Astrocyte of the hippocampus (primary cell): ENCODE data around the gene PCCA.
"Not testable (repeated sequence)": the region's sequence is repeated elsewhere in the genome, so short reads cannot be mapped to it uniquely, and the experiment has no call there.

Source experiments
- DNase-seq: peaks from one replicate; pipeline ENCODE4 v3.0.0; 2011; ENCODE audit warnings: low read depth, low spot score

PCCA gene

GRCh38 chr13:100362781-100363180 is 273.9 kb downstream of the PCCA start:
- no peak for DNase-seq

- DNase-seq = peak; percentile 60
Measured at GRCh38 chr13:100363285-100363711, 274.4 kb downstream of the PCCA start.

- DNase-seq = peak; percentile 20
Measured at GRCh38 chr13:100363874-100364273, 275.0 kb downstream of the PCCA start.

- no peak for DNase-seq
Measured at GRCh38 chr13:100364591-100364990, 275.7 kb downstream of the PCCA start.

- no peak for DNase-seq
Measured at GRCh38 chr13:100365680-100366079, 276.8 kb downstream of the PCCA start.

- no peak for DNase-seq
Measured at GRCh38 chr13:100378533-100378932, 289.6 kb downstream of the PCCA start.

- no peak for DNase-seq
Measured at GRCh38 chr13:100381595-100382224, 292.8 kb downstream of the PCCA start.

GRCh38 chr13:100382785-100383184 is 293.9 kb downstream of the PCCA start:
- no peak for DNase-seq

GRCh38 chr13:100387416-100387815 is 298.5 kb downstream of the PCCA start:
- DNase-seq = no peak

- DNase-seq = not testable (repeated sequence)
Measured at GRCh38 chr13:100388150-100388549, 299.3 kb downstream of the PCCA start.

- DNase-seq = no peak
Measured at GRCh38 chr13:100388923-100389322, 300.0 kb downstream of the PCCA start.

GRCh38 chr13:100389617-100390016 is 300.7 kb downstream of the PCCA start:
- no peak for DNase-seq

- DNase-seq = peak; percentile 95
Measured at GRCh38 chr13:100392709-100393630, 304.1 kb downstream of the PCCA start.

GRCh38 chr13:100394005-100394695 is 305.3 kb downstream of the PCCA start:
- DNase-seq = peak; percentile 70

- DNase-seq = no peak
Measured at GRCh38 chr13:100395698-100396373, 306.9 kb downstream of the PCCA start.

- no peak for DNase-seq
Measured at GRCh38 chr13:100396776-100397175, 307.9 kb downstream of the PCCA start.

GRCh38 chr13:100397627-100398026 is 308.7 kb downstream of the PCCA start:
- DNase-seq = no peak

GRCh38 chr13:100398360-100398759 is 309.5 kb downstream of the PCCA start:
- DNase-seq = no peak

GRCh38 chr13:100399455-100399854 is 310.6 kb downstream of the PCCA start:
- DNase-seq = no peak

GRCh38 chr13:100403675-100404074 is 314.8 kb downstream of the PCCA start:
- no peak for DNase-seq

GRCh38 chr13:100409132-100409531 is 320.2 kb downstream of the PCCA start:
- peak; percentile 29 for DNase-seq

- DNase-seq = no peak
Measured at GRCh38 chr13:100423375-100423774, 334.5 kb downstream of the PCCA start.
